ENCODE data around the gene BTBD9. TPM values are rescaled to one million over a fixed set of nuclear protein-coding genes. Genes with fewer than 3 reads are reported as not detected.

BTBD9 gene
- total RNA-seq, 6 experiments from 2014 or later: 4.5 to 7.5 (median 5.7) TPM

GRCh38 chr6:38400764-38401163 is 239.0 kb downstream of the BTBD9 start:
- no peaks in the 10 kb centered on the region for H3K9me3 ChIP-seq
- no peak overlapping the region for H3K27ac ChIP-seq
- no peak overlapping the region for H3K4me3 ChIP-seq
- no peak for ATAC-seq
- no peak for TF ChIP-seq CTCF (IDR thresholded peaks at IDR 0.05)
- TF ChIP-seq POLR2A (IDR thresholded peaks at IDR 0.05): no peak
- no peaks in the 10 kb centered on the region for H3K27me3 ChIP-seq
- peaks cover 0 to 18% (median 4%) of the 10 kb centered on the region in 4 donors for H3K4me1 ChIP-seq
- H3K36me3 ChIP-seq: no peaks in the 10 kb centered on the region
- no peak for DNase-seq
- intact Hi-C loops (cut with DNase I): no loop called here
- WGBS (ENCODE audit: insufficient coverage, low coverage, low lambda C conversion rate, missing lambda C conversion rate): 83% methylated on average over 1 of the region's 1 CpG

- ATAC-seq: no peak
- Histone ChIP-seq H3K27ac (no peak overlapping the region), H3K4me1 (peaks cover 0 to 11% (median under 1%) of the 10 kb centered on the region in 4 donors), H3K36me3 (no peaks in the 10 kb centered on the region), H3K27me3 (no peaks in the 10 kb centered on the region), H3K4me3 (no peak overlapping the region), H3K9me3 (no peaks in the 10 kb centered on the region)
- 92% methylated on average over 3 of the region's 3 CpGs for WGBS (ENCODE audit: insufficient coverage, low coverage, low lambda C conversion rate, missing lambda C conversion rate)
- no peak for DNase-seq
- intact Hi-C loops (cut with DNase I): no loop called here
- no peak for TF ChIP-seq CTCF (IDR thresholded peaks at IDR 0.05)
- TF ChIP-seq POLR2A (IDR thresholded peaks at IDR 0.05): no peak
Measured at GRCh38 chr6:38400101-38400500, 239.6 kb downstream of the BTBD9 start.

GRCh38 chr6:38396209-38396608 is 243.5 kb downstream of the BTBD9 start:
- 87% methylated on average over 3 of the region's 3 CpGs for WGBS (ENCODE audit: insufficient coverage, low coverage, low lambda C conversion rate, missing lambda C conversion rate)

GRCh38 chr6:38393986-38394385 is 245.7 kb downstream of the BTBD9 start:
- DNase-seq (no peak), ATAC-seq (no peak)
- 80% methylated on average over 1 of the region's 1 CpG for WGBS (ENCODE audit: insufficient coverage, low coverage, low lambda C conversion rate, missing lambda C conversion rate)
- Histone ChIP-seq H3K36me3 (no peaks in the 10 kb centered on the region), H3K9me3 (no peaks in the 10 kb centered on the region), H3K27ac (no peak overlapping the region), H3K4me3 (no peak overlapping the region), H3K4me1 (no peaks in the 10 kb centered on the region), H3K27me3 (no peaks in the 10 kb centered on the region)
- TF ChIP-seq CTCF (IDR thresholded peaks at IDR 0.05): no peak
- no peak for TF ChIP-seq POLR2A (IDR thresholded peaks at IDR 0.05)
- intact Hi-C loops (cut with DNase I): no loop called here

More at GRCh38 chr6:38396209-38396608, 243.5 kb downstream of the BTBD9 start:
- Histone ChIP-seq H3K4me3 (no peak overlapping the region), H3K9me3 (no peaks in the 10 kb centered on the region), H3K27ac (no peak overlapping the region), H3K27me3 (no peaks in the 10 kb centered on the region), H3K36me3 (no peaks in the 10 kb centered on the region), H3K4me1 (no peaks in the 10 kb centered on the region)
- DNase-seq (no peak), ATAC-seq (no peak)
- TF ChIP-seq POLR2A (IDR thresholded peaks at IDR 0.05): no peak
- TF ChIP-seq CTCF (IDR thresholded peaks at IDR 0.05): no peak
- intact Hi-C loops (cut with DNase I): no loop called here
